Trophoblast cell (in vitro differentiated cells and primary cell): ENCODE measurements around the gene MUTYH.

ENCODE experiments used
- DNase-seq, 2 donors: peaks; one replicate each; pipeline ENCODE4 v3.0.0-alpha.2; 2016
- H2AFZ ChIP-seq: 2 replicates; pipeline ENCODE4 v1.6.1; 2013; ENCODE audit warnings: low read length, moderate library complexity, mild to moderate bottlenecking; ENCODE audit not compliant: insufficient read depth, poor library complexity
- H2AK5ac ChIP-seq: 2 replicates; pipeline ENCODE4 v1.6.1; 2013; ENCODE audit warnings: mild to moderate bottlenecking, low read length
- H2BK120ac ChIP-seq: 2 replicates; pipeline ENCODE4 v1.6.1; 2013; ENCODE audit warnings: low read length, mild to moderate bottlenecking, moderate library complexity; ENCODE audit not compliant: insufficient read depth, poor library complexity
- H2BK12ac ChIP-seq: 2 replicates; pipeline ENCODE4 v1.6.1; 2013; ENCODE audit warnings: mild to moderate bottlenecking, low read length, moderate library complexity
- H2BK5ac ChIP-seq: 2 replicates; pipeline ENCODE4 v1.6.1; 2013; ENCODE audit warnings: low read length, low read depth, moderate library complexity, mild to moderate bottlenecking; ENCODE audit not compliant: poor library complexity
- H3K14ac ChIP-seq: 2 replicates; pipeline ENCODE4 v1.6.1; 2013; ENCODE audit warnings: mild to moderate bottlenecking, low read length
- H3K18ac ChIP-seq: 2 replicates; pipeline ENCODE4 v1.6.1; 2013; ENCODE audit warnings: mild to moderate bottlenecking, low read length
- H3K23ac ChIP-seq: 2 replicates; pipeline ENCODE4 v1.6.1; 2013; ENCODE audit warnings: low read length
- H3K27ac ChIP-seq: 2 replicates; pipeline ENCODE4 v1.5.1; 2013; ENCODE audit warnings: low read depth, mild to moderate bottlenecking, inconsistent platforms, low read length, moderate library complexity
- H3K27me3 ChIP-seq: 2 replicates; pipeline ENCODE4 v1.6.1; 2013; ENCODE audit warnings: inconsistent platforms, mild to moderate bottlenecking, low read length, moderate library complexity; ENCODE audit not compliant: insufficient read depth
- H3K36me3 ChIP-seq, 2 experiments: 1 replicate in 1 of 2; 2 replicates in 1 of 2; pipeline ENCODE4 v1.6.1; 2013; ENCODE audit warnings: low read length in 2 of 2, mild to moderate bottlenecking in 2 of 2, moderate library complexity in 1 of 2; ENCODE audit not compliant: insufficient read depth in 2 of 2, control insufficient read depth in 1 of 2
- H3K4ac ChIP-seq: 2 replicates; pipeline ENCODE4 v1.6.1; 2013; ENCODE audit warnings: low read depth, mild to moderate bottlenecking, low read length, moderate library complexity
- H3K4me1 ChIP-seq, 2 experiments: 1 replicate in 1 of 2; 2 replicates in 1 of 2; pipeline ENCODE4 v1.6.1; 2013; ENCODE audit warnings: low read length in 2 of 2, mild to moderate bottlenecking in 2 of 2, moderate library complexity in 1 of 2; ENCODE audit not compliant: insufficient read depth in 2 of 2, control insufficient read depth in 1 of 2
- H3K4me2 ChIP-seq: 2 replicates; pipeline ENCODE4 v1.6.1; 2013; ENCODE audit warnings: inconsistent platforms, mild to moderate bottlenecking, low read length, moderate library complexity
- H3K4me3 ChIP-seq: 2 replicates; pipeline ENCODE4 v1.5.1; 2013; ENCODE audit warnings: mild to moderate bottlenecking, low read depth, low read length, inconsistent platforms
- H3K79me1 ChIP-seq: one replicate; pipeline ENCODE4 v1.6.1; 2013; ENCODE audit warnings: low read length
- H3K79me2 ChIP-seq: 2 replicates; pipeline ENCODE4 v1.6.1; 2013; ENCODE audit warnings: low read length, mild to moderate bottlenecking; ENCODE audit not compliant: control insufficient read depth, insufficient read depth, poor library complexity
- H3K9ac ChIP-seq: 2 replicates; pipeline ENCODE4 v1.6.1; 2013; ENCODE audit warnings: mild to moderate bottlenecking, low read length
- H3K9me3 ChIP-seq: 2 replicates; pipeline ENCODE4 v1.6.1; 2013; ENCODE audit warnings: low read depth, mild to moderate bottlenecking, control low read depth, inconsistent platforms, low read length; ENCODE audit not compliant: insufficient read depth
- H4K12ac ChIP-seq: 2 replicates; pipeline ENCODE4 v1.6.1; 2013; ENCODE audit warnings: low read depth, mild to moderate bottlenecking, low read length, moderate library complexity
- H4K8ac ChIP-seq: 2 replicates; pipeline ENCODE4 v1.6.1; 2013; ENCODE audit warnings: low read depth, mild to moderate bottlenecking, low read length, moderate library complexity
- H4K91ac ChIP-seq: one replicate; pipeline ENCODE4 v1.6.1; 2013; ENCODE audit warnings: low read depth, mild to moderate bottlenecking, low read length, moderate library complexity
- WGBS: extraction: QIAGEN DNeasy Blood & Tissue Kit; methylation state at CpG from one replicate; pipeline ENCODE4 v1.1.7; 2013; ENCODE audit warnings: missing lambda C conversion rate; ENCODE audit not compliant: insufficient read length, insufficient coverage; ENCODE audit errors: extremely low coverage; 5-methylcytosine and 5-hydroxymethylcytosine counted together

MUTYH gene

DNA sequence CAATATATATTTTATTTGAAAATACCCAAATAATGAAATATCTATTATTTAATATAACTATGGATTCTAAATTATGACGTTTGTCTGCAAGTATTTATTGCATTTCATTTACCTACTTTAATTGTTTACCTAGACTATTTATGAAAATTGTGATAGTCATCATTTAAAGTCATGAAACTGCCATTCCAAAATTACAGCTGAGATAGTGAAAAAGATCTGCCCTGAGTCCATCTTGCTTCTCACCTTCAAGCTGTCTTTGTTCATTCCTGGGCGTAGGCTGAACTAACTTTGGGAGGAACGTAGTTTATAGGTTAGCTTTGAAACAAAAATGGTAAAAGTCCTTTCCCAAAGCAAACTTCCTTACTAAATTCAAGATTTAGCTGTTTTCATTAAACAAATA, 26.0 kb downstream of the MUTYH start:
- Histone ChIP-seq H3K9me3 (no peaks in the 10 kb centered on the region), H2BK12ac (no peak overlapping the region), H3K4ac (no peak overlapping the region), H3K4me1 (no peaks in the 10 kb centered on the region), H2AFZ (no peak overlapping the region), H2BK5ac (no peak overlapping the region), H3K9ac (no peak overlapping the region), H3K4me2 (no peak overlapping the region), H4K91ac (no peak overlapping the region), H4K12ac (no peak overlapping the region), H4K8ac (no peak overlapping the region), H3K18ac (no peak overlapping the region), H2AK5ac (no peak overlapping the region), H3K79me1 (no peaks in the 10 kb centered on the region), H3K27ac (no peak overlapping the region), H3K36me3 (no peaks in the 10 kb centered on the region), H3K23ac (no peak overlapping the region), H3K27me3 (no peaks in the 10 kb centered on the region), H3K14ac (no peak overlapping the region), H3K4me3 (no peak overlapping the region), H3K79me2 (no peaks in the 10 kb centered on the region), H2BK120ac (no peak overlapping the region)
- WGBS, result no CpG with 5 or more reads among the region's 3 CpGs
- no peak for DNase-seq

DNA sequence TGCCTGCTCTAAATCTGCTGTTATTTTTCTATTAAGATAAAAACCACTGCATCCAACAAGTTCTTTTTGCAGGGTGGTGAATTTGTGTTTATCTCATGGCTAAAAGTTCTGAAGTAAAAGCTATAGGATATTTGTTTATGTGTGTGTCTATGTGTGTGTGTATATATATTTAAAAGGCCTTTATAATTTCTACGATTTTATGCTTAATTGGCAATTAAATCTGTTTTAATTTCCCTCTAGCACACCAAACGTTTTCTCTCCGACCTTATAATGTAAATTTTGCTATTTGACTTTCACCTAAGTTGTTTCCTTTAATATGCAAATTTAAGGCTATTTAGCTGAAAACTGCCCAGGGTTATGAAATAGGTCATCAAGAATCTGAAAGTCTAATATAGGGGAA, 33.3 kb downstream of the MUTYH start:
- Histone ChIP-seq H3K4ac (no peak overlapping the region), H3K23ac (no peak overlapping the region), H3K4me2 (no peak overlapping the region), H3K18ac (no peak overlapping the region), H3K79me2 (peaks cover 8% of the 10 kb centered on the region), H3K9me3 (no peaks in the 10 kb centered on the region), H3K14ac (no peak overlapping the region), H2BK12ac (no peak overlapping the region), H3K27me3 (no peaks in the 10 kb centered on the region), H3K27ac (no peak overlapping the region), H2BK120ac (no peak overlapping the region), H4K12ac (no peak overlapping the region), H4K8ac (no peak overlapping the region), H3K79me1 (peaks cover 11% of the 10 kb centered on the region), H3K9ac (no peak overlapping the region), H3K4me3 (no peak overlapping the region), H2BK5ac (no peak overlapping the region), H3K4me1 (peaks cover 6% of the 10 kb centered on the region in 2 experiments), H2AK5ac (no peak overlapping the region), H3K36me3 (no peaks in the 10 kb centered on the region), H2AFZ (no peak overlapping the region), H4K91ac (no peak overlapping the region)
- WGBS, result no CpG with 5 or more reads among the region's 3 CpGs
- DNase-seq, result no peak

DNA sequence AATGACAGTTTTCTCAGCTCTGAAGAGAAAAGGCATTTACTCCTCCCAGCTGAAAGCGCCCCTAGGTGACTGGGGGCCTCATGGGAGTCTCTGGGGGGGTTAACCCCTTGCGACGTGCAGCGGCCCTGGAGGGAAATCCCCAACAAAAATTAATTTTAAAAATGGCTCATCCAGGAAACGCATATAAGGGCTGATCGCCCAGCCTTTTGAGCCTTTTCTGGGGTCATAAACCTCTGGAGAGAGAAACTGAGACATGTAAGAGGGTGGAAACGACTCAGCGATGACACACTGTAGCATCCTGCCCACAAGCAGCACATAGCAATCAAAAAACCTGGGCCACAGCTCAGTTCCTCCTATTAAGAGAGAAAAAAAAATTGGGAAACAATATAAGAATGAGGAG, 33.9 kb downstream of the MUTYH start:
- H4K8ac ChIP-seq, result no peak overlapping the region
- peaks cover 8% of the 10 kb centered on the region for H3K79me2 ChIP-seq
- H3K4ac ChIP-seq, result no peak overlapping the region
- no peak overlapping the region for H2BK12ac ChIP-seq
- H3K18ac ChIP-seq, result no peak overlapping the region
- no peak for DNase-seq
- no peaks in the 10 kb centered on the region for H3K27me3 ChIP-seq
- H3K23ac ChIP-seq, result no peak overlapping the region
- H3K9ac ChIP-seq, result no peak overlapping the region
- no peak overlapping the region for H2BK120ac ChIP-seq
- H3K4me1 ChIP-seq, result peaks cover 6% of the 10 kb centered on the region in 2 experiments
- H2AFZ ChIP-seq, result no peak overlapping the region
- H3K79me1 ChIP-seq, result peaks cover 11% of the 10 kb centered on the region
- no peak overlapping the region for H3K4me3 ChIP-seq
- no peak overlapping the region for H2AK5ac ChIP-seq
- no peak overlapping the region for H4K12ac ChIP-seq
- no peak overlapping the region for H3K27ac ChIP-seq
- no peak overlapping the region for H3K4me2 ChIP-seq
- H2BK5ac ChIP-seq, result no peak overlapping the region
- no peaks in the 10 kb centered on the region for H3K9me3 ChIP-seq
- H4K91ac ChIP-seq, result no peak overlapping the region
- H3K14ac ChIP-seq, result no peak overlapping the region
- no CpG with 5 or more reads among the region's 8 CpGs for WGBS
- H3K36me3 ChIP-seq, result no peaks in the 10 kb centered on the region

DNA sequence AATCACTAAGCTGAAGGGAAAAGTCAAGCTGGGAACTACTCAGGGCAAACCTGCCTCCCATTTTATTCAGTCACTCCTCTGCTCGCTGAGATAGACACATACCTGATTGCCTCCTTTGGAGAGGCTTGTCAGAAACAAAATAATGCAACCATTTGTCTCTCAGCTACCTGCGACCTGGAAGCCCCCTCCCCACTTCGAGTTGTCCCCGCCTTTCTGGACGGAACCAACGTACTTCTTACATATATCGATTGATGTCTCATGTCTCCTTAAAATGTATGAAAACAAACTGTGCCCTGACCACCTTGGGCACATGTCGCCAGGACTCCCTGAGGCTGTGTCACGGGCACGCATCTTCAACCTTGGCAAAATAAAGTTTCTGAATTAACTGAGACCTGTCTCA, 35.0 kb downstream of the MUTYH start:
- no peak overlapping the region for H3K4me2 ChIP-seq
- no peak overlapping the region for H3K14ac ChIP-seq
- H2AK5ac ChIP-seq, result no peak overlapping the region
- WGBS, result no CpG with 5 or more reads among the region's 10 CpGs
- no peak overlapping the region for H2BK5ac ChIP-seq
- no peak overlapping the region for H2BK12ac ChIP-seq
- H3K4me1 ChIP-seq, result peaks cover 6% of the 10 kb centered on the region in 2 experiments
- H2BK120ac ChIP-seq, result no peak overlapping the region
- H4K8ac ChIP-seq, result no peak overlapping the region
- H3K27me3 ChIP-seq, result no peaks in the 10 kb centered on the region
- no peak overlapping the region for H3K9ac ChIP-seq
- no peaks in the 10 kb centered on the region for H3K9me3 ChIP-seq
- no peaks in the 10 kb centered on the region for H3K36me3 ChIP-seq
- no peak overlapping the region for H4K91ac ChIP-seq
- H3K4me3 ChIP-seq, result no peak overlapping the region
- peaks cover 8% of the 10 kb centered on the region for H3K79me2 ChIP-seq
- no peak overlapping the region for H3K27ac ChIP-seq
- no peak overlapping the region for H3K23ac ChIP-seq
- H4K12ac ChIP-seq, result no peak overlapping the region
- H3K18ac ChIP-seq, result no peak overlapping the region
- no peak overlapping the region for H3K4ac ChIP-seq
- peaks cover 11% of the 10 kb centered on the region for H3K79me1 ChIP-seq
- H2AFZ ChIP-seq, result no peak overlapping the region
- no peak for DNase-seq
